PFSK-1 (cell line): ENCODE data around the gene RNF217.

Source experiments
- FOXP2 ChIP-seq: optimal IDR thresholded peaks from 2 replicates; pipeline ENCODE3; 2011; ENCODE audit warnings: borderline replicate concordance, control low read depth, inconsistent platforms; ENCODE audit not compliant: insufficient read depth; ENCODE audit errors: extremely low read length, extremely low read depth
- POLR2AphosphoS5 ChIP-seq: IDR thresholded peaks from 2 replicates; pipeline ENCODE4 v1.6.1; 2012; ENCODE audit warnings: low read depth, mild to moderate bottlenecking, control low read depth, low read length, moderate library complexity
- SIN3A ChIP-seq: IDR thresholded peaks from 2 replicates; pipeline ENCODE4 v1.6.1; 2012; ENCODE audit warnings: mild to moderate bottlenecking, low read length, moderate library complexity, borderline replicate concordance; ENCODE audit not compliant: insufficient read depth
- TAF1 ChIP-seq: IDR thresholded peaks from 2 replicates; pipeline ENCODE4 v1.6.1; 2012; ENCODE audit warnings: low read length, control low read depth, borderline replicate concordance; ENCODE audit not compliant: insufficient read depth
- TF ChIP-seq, protein P1 (sequence below), 2 experiments: IDR thresholded peaks; 2 replicates each; pipeline versions ENCODE4 v1.6.1 to v1.8.0; 2011 to 2012; ENCODE audit warnings: low read depth in 2 of 2, low read length in 2 of 2, control low read depth in 1 of 2, inconsistent platforms in 1 of 2, mild to moderate bottlenecking in 1 of 2, moderate library complexity in 1 of 2; ENCODE audit not compliant: insufficient read depth in 1 of 2

DNA sequence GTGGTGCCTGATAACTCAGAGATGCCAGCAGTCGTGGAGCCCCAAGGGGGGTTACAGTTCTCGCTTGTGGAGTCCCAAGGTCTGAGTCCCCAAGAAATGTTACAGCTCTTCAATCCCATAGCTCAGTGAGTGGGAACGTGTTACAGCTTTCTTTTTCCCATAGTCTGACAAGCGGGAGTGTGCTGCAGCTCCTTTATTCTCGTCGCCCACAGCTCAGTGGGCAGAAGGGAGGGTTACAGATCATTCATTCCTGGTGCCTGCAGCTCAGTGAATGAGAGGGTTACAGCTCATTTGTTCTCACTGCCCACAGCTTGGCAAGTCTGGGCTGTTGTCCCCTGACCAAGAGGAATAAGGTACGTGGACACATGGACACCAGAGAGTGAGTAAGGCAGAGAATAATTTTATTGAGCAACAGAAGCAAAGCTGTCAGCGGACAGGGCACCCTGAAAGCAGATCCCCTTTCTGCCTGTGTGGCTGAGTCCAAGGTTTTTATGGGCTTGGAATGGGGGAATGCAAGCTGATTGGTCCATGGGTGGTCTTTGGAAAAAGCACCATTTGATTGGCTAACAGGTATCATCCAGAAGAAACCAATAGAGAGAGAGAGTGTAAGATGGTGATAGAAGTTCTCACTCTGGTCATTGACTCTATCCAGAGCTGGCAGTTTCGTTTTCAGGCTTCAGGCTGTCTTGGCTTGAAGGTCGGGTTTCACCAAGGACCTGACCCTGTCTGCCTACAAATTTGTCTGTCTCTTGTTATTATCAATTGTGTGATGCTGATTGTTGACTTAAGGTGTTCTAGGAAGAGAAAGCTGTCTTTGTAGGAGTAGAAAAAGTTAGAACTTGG lies 16.4 kb downstream of the RNF217 start:
- TF ChIP-seq POLR2AphosphoS5: no peak
- TF ChIP-seq, protein P1, sequence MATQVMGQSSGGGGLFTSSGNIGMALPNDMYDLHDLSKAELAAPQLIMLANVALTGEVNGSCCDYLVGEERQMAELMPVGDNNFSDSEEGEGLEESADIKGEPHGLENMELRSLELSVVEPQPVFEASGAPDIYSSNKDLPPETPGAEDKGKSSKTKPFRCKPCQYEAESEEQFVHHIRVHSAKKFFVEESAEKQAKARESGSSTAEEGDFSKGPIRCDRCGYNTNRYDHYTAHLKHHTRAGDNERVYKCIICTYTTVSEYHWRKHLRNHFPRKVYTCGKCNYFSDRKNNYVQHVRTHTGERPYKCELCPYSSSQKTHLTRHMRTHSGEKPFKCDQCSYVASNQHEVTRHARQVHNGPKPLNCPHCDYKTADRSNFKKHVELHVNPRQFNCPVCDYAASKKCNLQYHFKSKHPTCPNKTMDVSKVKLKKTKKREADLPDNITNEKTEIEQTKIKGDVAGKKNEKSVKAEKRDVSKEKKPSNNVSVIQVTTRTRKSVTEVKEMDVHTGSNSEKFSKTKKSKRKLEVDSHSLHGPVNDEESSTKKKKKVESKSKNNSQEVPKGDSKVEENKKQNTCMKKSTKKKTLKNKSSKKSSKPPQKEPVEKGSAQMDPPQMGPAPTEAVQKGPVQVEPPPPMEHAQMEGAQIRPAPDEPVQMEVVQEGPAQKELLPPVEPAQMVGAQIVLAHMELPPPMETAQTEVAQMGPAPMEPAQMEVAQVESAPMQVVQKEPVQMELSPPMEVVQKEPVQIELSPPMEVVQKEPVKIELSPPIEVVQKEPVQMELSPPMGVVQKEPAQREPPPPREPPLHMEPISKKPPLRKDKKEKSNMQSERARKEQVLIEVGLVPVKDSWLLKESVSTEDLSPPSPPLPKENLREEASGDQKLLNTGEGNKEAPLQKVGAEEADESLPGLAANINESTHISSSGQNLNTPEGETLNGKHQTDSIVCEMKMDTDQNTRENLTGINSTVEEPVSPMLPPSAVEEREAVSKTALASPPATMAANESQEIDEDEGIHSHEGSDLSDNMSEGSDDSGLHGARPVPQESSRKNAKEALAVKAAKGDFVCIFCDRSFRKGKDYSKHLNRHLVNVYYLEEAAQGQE (IDR thresholded peaks at IDR 0.05; ENCODE audit: insufficient read depth in 1 of 2, low read depth in 2 of 2, low read length in 2 of 2): no peak
- no peak for TF ChIP-seq FOXP2
- no peak for TF ChIP-seq TAF1
- no peak for TF ChIP-seq SIN3A
